ENCODE data around the gene RERE. TPM values are rescaled to one million over a fixed set of nuclear protein-coding genes. Genes with fewer than 3 reads are reported as not detected.
A peak's percentile ranks its signal among the peaks of the same experiment; 100 is the strongest.

The RERE gene
- total and polyA plus RNA-seq, 5 donors = 72.4 to 175 (median 161) TPM

- DNase-seq = no peak
- 88% methylated on average over 14 of the region's 14 CpGs for WGBS
- H3K27me3 ChIP-seq (ENCODE audit: control insufficient read depth, insufficient read depth) = no peaks in the 10 kb centered on the region
- H3K4me1 ChIP-seq (ENCODE audit: control insufficient read depth, insufficient read depth, low read length) = no peaks in the 10 kb centered on the region
- intact Hi-C loops (cut with DNase I) = loop anchor here in 3 of 4 donors (5.0 to 10.0 kb wide), 3 partner anchors 201 to 331 kb away; partner anchors contain the start of gene ERRFI1 (in 1 of the 3)
- no peak for ATAC-seq
- H3K27ac ChIP-seq (ENCODE audit: low read length) = no peak overlapping the region
- no peaks in the 10 kb centered on the region for H3K9me3 ChIP-seq (ENCODE audit: control insufficient read depth, low read length)
- H3K4me3 ChIP-seq (ENCODE audit: low read length) = no peak overlapping the region
These were observed 501.6 kb downstream of the RERE start for GRCh38 chr1:8315573-8316475.

DNA sequence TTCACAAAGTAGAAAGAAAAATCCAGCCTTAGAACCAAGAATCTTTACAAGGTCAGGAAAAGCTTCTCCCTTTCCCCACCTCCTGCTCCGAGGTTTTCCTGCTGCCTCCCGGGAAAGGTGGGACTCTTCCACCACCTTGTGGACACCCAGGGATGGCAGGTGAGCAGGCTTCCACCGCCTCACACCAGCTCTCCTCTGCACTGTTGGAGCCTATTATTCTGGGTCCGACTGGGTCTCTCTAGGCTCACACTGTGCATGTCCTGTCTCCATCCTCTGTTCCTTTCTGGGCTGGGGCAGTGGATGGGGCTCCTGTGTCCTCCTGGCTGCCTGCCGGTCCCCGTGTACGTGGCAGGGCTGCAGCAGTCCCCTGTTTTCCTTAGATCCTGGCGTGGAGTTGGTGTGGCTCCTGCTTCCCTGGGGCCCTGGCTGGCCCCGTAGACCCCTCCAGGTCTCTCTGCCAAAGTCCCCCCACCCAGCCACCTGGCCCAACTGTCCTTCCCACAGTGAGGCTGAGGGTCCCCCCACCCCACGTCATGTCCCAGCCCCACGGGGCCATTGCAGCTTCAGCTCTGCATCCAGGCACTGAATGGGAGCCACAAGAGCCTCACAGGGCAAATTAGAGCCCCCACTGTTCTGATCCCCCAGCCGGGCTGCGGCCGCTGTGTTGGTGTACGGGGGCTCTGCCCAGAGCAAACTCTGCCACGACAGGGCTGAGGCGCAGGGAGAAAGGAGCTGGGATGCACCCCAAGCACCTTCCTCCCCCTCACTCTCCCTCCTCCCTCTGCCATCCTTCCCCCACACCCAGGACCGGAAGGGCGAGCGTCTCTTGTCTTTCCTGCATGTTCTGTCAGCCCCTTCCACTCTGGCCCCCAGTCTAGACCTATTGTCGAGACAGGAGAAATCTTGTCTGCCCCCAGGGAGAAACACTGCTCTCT is 502.8 kb downstream of the RERE start:
- DNase-seq (peak; percentile 63 to 87 (median 79)), ATAC-seq (peak; percentile 62 to 70)
- Histone ChIP-seq H3K4me1 (ENCODE audit: control insufficient read depth, insufficient read depth, low read length) (no peaks in the 10 kb centered on the region), H3K27ac (ENCODE audit: low read length) (no peak overlapping the region), H3K27me3 (ENCODE audit: control insufficient read depth, insufficient read depth) (no peaks in the 10 kb centered on the region), H3K9me3 (ENCODE audit: control insufficient read depth, low read length) (no peaks in the 10 kb centered on the region), H3K4me3 (ENCODE audit: low read length) (no peak overlapping the region)
- 25% methylated on average over 21 of the region's 21 CpGs for WGBS
- intact Hi-C loops (cut with DNase I) = loop anchor here (5.0 to 10.0 kb wide), 5 partner anchors 200 to 337 kb away; partner anchors contain the start of gene ERRFI1 (in 2 of the 4)

DNA sequence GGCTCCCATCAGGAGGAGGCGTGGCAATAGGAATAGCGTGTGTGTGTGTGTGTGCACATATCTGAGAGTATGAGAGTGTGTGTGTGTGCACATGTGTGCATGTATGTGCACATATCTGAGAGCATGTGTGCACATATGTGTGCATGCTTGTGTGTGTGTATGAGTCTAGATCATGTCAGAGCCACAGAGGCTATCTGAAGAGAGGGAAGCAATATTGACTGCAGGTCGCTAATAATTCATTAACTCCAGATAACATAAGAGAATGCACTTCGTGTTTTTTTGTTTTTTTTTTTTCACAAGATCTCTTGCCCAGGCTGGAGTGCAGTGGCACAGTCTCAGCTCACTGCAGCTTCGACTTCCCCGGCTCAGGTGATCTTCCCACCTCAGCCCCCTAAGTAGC is 504.2 kb downstream of the RERE start:
- intact Hi-C loops (cut with DNase I) = loop anchor here (5.0 to 10.0 kb wide), 5 partner anchors 198 to 336 kb away; partner anchors contain the start of gene ERRFI1 (in 1 of the 4)
- 81% methylated on average over 6 of the region's 6 CpGs for WGBS
- H3K4me3 ChIP-seq (ENCODE audit: low read length) = no peak overlapping the region
- no peaks in the 10 kb centered on the region for H3K4me1 ChIP-seq (ENCODE audit: control insufficient read depth, insufficient read depth, low read length)
- no peak for DNase-seq
- H3K9me3 ChIP-seq (ENCODE audit: control insufficient read depth, low read length) = no peaks in the 10 kb centered on the region
- H3K27ac ChIP-seq (ENCODE audit: low read length) = no peak overlapping the region
- H3K27me3 ChIP-seq (ENCODE audit: control insufficient read depth, insufficient read depth) = no peaks in the 10 kb centered on the region
- ATAC-seq = no peak

GRCh38 chr1:8312235-8313218 is 504.9 kb downstream of the RERE start:
- intact Hi-C loops (cut with DNase I) = loop anchor here (5.0 to 10.0 kb wide), 5 partner anchors 198 to 335 kb away; partner anchors contain the start of gene ERRFI1 (in 1 of the 4)
- Histone ChIP-seq H3K4me1 (ENCODE audit: control insufficient read depth, insufficient read depth, low read length) (no peaks in the 10 kb centered on the region), H3K4me3 (ENCODE audit: low read length) (no peak overlapping the region), H3K9me3 (ENCODE audit: control insufficient read depth, low read length) (no peaks in the 10 kb centered on the region), H3K27ac (ENCODE audit: low read length) (no peak overlapping the region), H3K27me3 (ENCODE audit: control insufficient read depth, insufficient read depth) (no peaks in the 10 kb centered on the region)
- ATAC-seq (peak; percentile 17 to 62), DNase-seq (no peak)
- 77% methylated on average over 17 of the region's 17 CpGs for WGBS

DNA sequence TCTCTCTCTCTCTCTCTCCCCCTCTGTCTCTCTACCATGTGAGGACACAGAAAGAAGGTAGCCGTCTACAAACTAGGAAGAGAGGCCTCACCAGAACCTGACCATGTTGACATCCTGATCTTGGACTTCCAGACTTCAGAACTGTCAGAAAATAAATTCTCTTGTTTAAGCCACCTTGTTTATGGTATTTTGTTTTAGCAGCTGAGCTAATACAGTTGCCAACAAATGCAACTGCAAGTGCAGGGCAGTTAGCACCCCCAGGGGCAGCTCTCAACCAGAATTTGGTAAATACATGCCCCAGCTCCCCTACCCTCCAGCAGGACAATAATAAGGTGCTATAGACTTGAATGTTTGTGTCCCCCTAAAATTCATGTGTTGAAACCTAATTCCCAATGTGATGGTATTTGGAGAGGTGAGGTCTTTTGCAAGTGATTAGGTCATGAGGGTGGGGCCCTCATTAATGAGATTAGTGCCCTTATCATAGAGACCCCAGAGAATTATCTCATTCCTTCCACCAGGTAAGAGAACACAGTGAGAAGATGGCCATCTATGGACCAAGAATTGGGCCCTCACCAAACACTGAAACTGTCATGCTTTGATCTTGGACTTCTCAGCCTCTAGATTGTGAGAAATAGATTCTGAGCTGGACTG is 506.2 kb downstream of the RERE start:
- intact Hi-C loops (cut with DNase I) = loop anchor here (5.0 to 10.0 kb wide), 5 partner anchors 196 to 334 kb away; partner anchors contain the start of gene ERRFI1 (in 1 of the 4)
- ATAC-seq = no peak
- Histone ChIP-seq H3K9me3 (ENCODE audit: control insufficient read depth, low read length) (no peaks in the 10 kb centered on the region), H3K4me1 (ENCODE audit: control insufficient read depth, insufficient read depth, low read length) (no peaks in the 10 kb centered on the region), H3K4me3 (ENCODE audit: low read length) (no peak overlapping the region), H3K27me3 (ENCODE audit: control insufficient read depth, insufficient read depth) (no peaks in the 10 kb centered on the region), H3K27ac (ENCODE audit: low read length) (no peak overlapping the region)
- DNase-seq = no peak
- 82% methylated on average over 1 of the region's 1 CpG for WGBS

DNA sequence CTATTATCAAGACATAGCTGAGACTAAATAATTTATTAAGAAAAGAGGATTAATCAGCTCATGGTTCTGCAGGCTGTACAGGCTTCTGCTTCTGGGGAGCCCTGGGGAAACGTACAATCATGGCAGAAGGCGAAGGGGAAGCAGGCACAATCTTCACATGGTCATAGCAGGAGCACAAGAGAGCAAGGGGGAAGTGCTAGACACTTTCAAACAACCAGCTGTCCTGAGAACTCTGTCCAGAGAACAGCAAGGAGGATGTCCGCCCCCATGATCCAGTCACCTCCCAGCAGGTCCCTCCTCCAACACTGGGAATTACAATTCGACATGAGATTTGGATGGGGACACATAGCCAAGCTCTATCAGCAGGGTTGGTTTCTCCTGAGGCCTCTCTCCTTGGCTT is 509.8 kb downstream of the RERE start:
- no peaks in the 10 kb centered on the region for H3K27me3 ChIP-seq (ENCODE audit: control insufficient read depth, insufficient read depth)
- 62% methylated on average over 4 of the region's 4 CpGs for WGBS
- DNase-seq = no peak
- peak in 1 of 2 donors; percentile 42 for ATAC-seq
- peaks cover 2% of the 10 kb centered on the region for H3K4me1 ChIP-seq (ENCODE audit: control insufficient read depth, insufficient read depth, low read length)
- intact Hi-C loops (cut with DNase I) = no loop called here
- H3K4me3 ChIP-seq (ENCODE audit: low read length) = no peak overlapping the region
- H3K9me3 ChIP-seq (ENCODE audit: control insufficient read depth, low read length) = no peaks in the 10 kb centered on the region
- no peak overlapping the region for H3K27ac ChIP-seq (ENCODE audit: low read length)

- intact Hi-C loops (cut with DNase I) = no loop called here
- no peak for ATAC-seq
- Histone ChIP-seq H3K9me3 (ENCODE audit: control insufficient read depth, low read length) (no peaks in the 10 kb centered on the region), H3K4me1 (ENCODE audit: control insufficient read depth, insufficient read depth, low read length) (peaks cover 4% of the 10 kb centered on the region), H3K4me3 (ENCODE audit: low read length) (no peak overlapping the region), H3K27ac (ENCODE audit: low read length) (no peak overlapping the region), H3K27me3 (ENCODE audit: control insufficient read depth, insufficient read depth) (no peaks in the 10 kb centered on the region)
- 87% methylated on average over 4 of the region's 4 CpGs for WGBS
- DNase-seq = no peak
These were observed 513.6 kb downstream of the RERE start for GRCh38 chr1:8303876-8304275.

- H3K27ac ChIP-seq (ENCODE audit: low read length) = no peak overlapping the region
These were observed 514.3 kb downstream of the RERE start for GRCh38 chr1:8303141-8303540.

More at GRCh38 chr1:8303141-8303540, 514.3 kb downstream of the RERE start:
- peaks cover 4% of the 10 kb centered on the region for H3K4me1 ChIP-seq (ENCODE audit: control insufficient read depth, insufficient read depth, low read length)
- DNase-seq (no peak), ATAC-seq (no peak)
- no peak overlapping the region for H3K4me3 ChIP-seq (ENCODE audit: low read length)
- WGBS = 81% methylated on average over 3 of the region's 3 CpGs
- intact Hi-C loops (cut with DNase I) = no loop called here
- no peaks in the 10 kb centered on the region for H3K9me3 ChIP-seq (ENCODE audit: control insufficient read depth, low read length)
- H3K27me3 ChIP-seq (ENCODE audit: control insufficient read depth, insufficient read depth) = no peaks in the 10 kb centered on the region

Data from right cardiac atrium (tissue), 5 donors.